ENCODE measurements around the gene WFS1. TPM values are rescaled to one million over a fixed set of nuclear protein-coding genes. Genes with fewer than 3 reads are reported as not detected.

The WFS1 gene
- total RNA-seq, 6 donors from 2014 or later, result 88.8 to 180 (median 105) TPM

- peaks cover 0 to 84% (median 55%) of the 10 kb centered on the region in 4 donors for H3K36me3 ChIP-seq
- DNase-seq, result no peak
These were observed 19.2 kb downstream of the WFS1 start for GRCh38 chr4:6288871-6289270.

GRCh38 chr4:6290256-6290655 lies 20.6 kb downstream of the WFS1 start:
- TF ChIP-seq EP300 (IDR thresholded peaks at IDR 0.05), result no peak
- TF ChIP-seq POLR2A (IDR thresholded peaks at IDR 0.05), result no peak
- TF ChIP-seq POLR2AphosphoS5 (IDR thresholded peaks at IDR 0.05), result no peak
- no peak for TF ChIP-seq CTCF (IDR thresholded peaks at IDR 0.05)
- Histone ChIP-seq H3K4me1 (no peaks in the 10 kb centered on the region), H3K27me3 (no peaks in the 10 kb centered on the region), H3K36me3 (peaks cover 0 to 94% (median 64%) of the 10 kb centered on the region in 4 donors), H3K27ac (no peak overlapping the region), H3K9me3 (no peaks in the 10 kb centered on the region), H3K4me3 (no peak overlapping the region)
- DNase-seq (no peak), ATAC-seq (ENCODE audit: low FRiP score in 2 of 2) (no peak)
- 90% methylated on average over 7 of the region's 7 CpGs for WGBS, 2 donors

More at GRCh38 chr4:6288871-6289270, 19.2 kb downstream of the WFS1 start:
- Histone ChIP-seq H3K4me1 (no peaks in the 10 kb centered on the region), H3K27ac (no peak overlapping the region), H3K4me3 (no peak overlapping the region), H3K27me3 (no peaks in the 10 kb centered on the region), H3K9me3 (no peaks in the 10 kb centered on the region)
- no peak for TF ChIP-seq CTCF (IDR thresholded peaks at IDR 0.05)
- no peak for TF ChIP-seq POLR2A (IDR thresholded peaks at IDR 0.05)
- TF ChIP-seq POLR2AphosphoS5 (IDR thresholded peaks at IDR 0.05), result no peak
- WGBS, 2 donors, result 85 to 93% methylated on average over 5 to 15 of the region's 15 CpGs
- ATAC-seq (ENCODE audit: low FRiP score in 2 of 2), result no peak

GRCh38 chr4:6290769-6291547 lies 21.3 kb downstream of the WFS1 start:
- 79 to 89% methylated on average over 17 to 25 of the region's 25 CpGs for WGBS, 2 donors
- no peak for DNase-seq
- no peaks in the 10 kb centered on the region for H3K9me3 ChIP-seq
- H3K4me1 ChIP-seq, result no peaks in the 10 kb centered on the region
- TF ChIP-seq EP300 (IDR thresholded peaks at IDR 0.05), result no peak
- TF ChIP-seq CTCF (IDR thresholded peaks at IDR 0.05), result no peak
- no peak for TF ChIP-seq POLR2A (IDR thresholded peaks at IDR 0.05)
- no peak for TF ChIP-seq POLR2AphosphoS5 (IDR thresholded peaks at IDR 0.05)
- no peak for ATAC-seq (ENCODE audit: low FRiP score in 2 of 2)
- H3K27ac ChIP-seq, result no peak overlapping the region
- no peak overlapping the region for H3K4me3 ChIP-seq
- H3K27me3 ChIP-seq, result no peaks in the 10 kb centered on the region
- peaks cover 0 to 97% (median 68%) of the 10 kb centered on the region in 4 donors for H3K36me3 ChIP-seq

GRCh38 chr4:6291784-6292297 lies 22.2 kb downstream of the WFS1 start:
- no peaks in the 10 kb centered on the region for H3K4me1 ChIP-seq
- peak in 1 of 2 donors; percentile 2 for ATAC-seq (ENCODE audit: low FRiP score in 2 of 2)
- no peak overlapping the region for H3K4me3 ChIP-seq
- WGBS, 2 donors, result 77 to 84% methylated on average over 13 to 21 of the region's 21 CpGs
- no peaks in the 10 kb centered on the region for H3K27me3 ChIP-seq
- H3K27ac ChIP-seq, result no peak overlapping the region
- H3K9me3 ChIP-seq, result no peaks in the 10 kb centered on the region
- no peak for TF ChIP-seq POLR2A (IDR thresholded peaks at IDR 0.05)
- no peak for TF ChIP-seq CTCF (IDR thresholded peaks at IDR 0.05)
- no peak for TF ChIP-seq EP300 (IDR thresholded peaks at IDR 0.05)
- no peak for DNase-seq
- peaks cover 0 to 99% (median 76%) of the 10 kb centered on the region in 4 donors for H3K36me3 ChIP-seq

Data from upper lobe of left lung (tissue), 6 donors.